Muscle layer of duodenum (tissue), 2 donors: ENCODE measurements around the gene UBE3B.
"Not testable (repeated sequence)": the region's sequence is repeated elsewhere in the genome, so short reads cannot be mapped to it uniquely, and the experiment has no call there.

ENCODE experiments used
- H3K27ac ChIP-seq: one replicate; pipeline ENCODE4 v1.7.0; 2013; ENCODE audit warnings: mild to moderate bottlenecking, low read length
- H3K27me3 ChIP-seq: one replicate; pipeline ENCODE4 v1.7.0; 2013; ENCODE audit warnings: low read depth, mild to moderate bottlenecking, control low read depth, low read length
- H3K36me3 ChIP-seq, 2 donors: one replicate each; pipeline ENCODE4 v1.7.0; 2013; ENCODE audit warnings: low read length in 2 of 2, control low read depth in 1 of 2, mild to moderate bottlenecking in 1 of 2; ENCODE audit not compliant: insufficient read depth in 2 of 2, control insufficient read depth in 1 of 2
- H3K4me1 ChIP-seq, 2 donors: one replicate each; pipeline ENCODE4 v1.7.0; 2013; ENCODE audit warnings: low read length in 2 of 2, mild to moderate bottlenecking in 2 of 2, control low read depth in 1 of 2, moderate library complexity in 1 of 2; ENCODE audit not compliant: insufficient read depth in 2 of 2, control insufficient read depth in 1 of 2
- H3K4me3 ChIP-seq, 2 donors: one replicate each; pipeline ENCODE4 v1.7.0; 2013; ENCODE audit warnings: low read length in 2 of 2, low read depth in 1 of 2, mild to moderate bottlenecking in 1 of 2
- H3K9me3 ChIP-seq, 2 donors: one replicate each; pipeline ENCODE4 v1.7.0; 2013; ENCODE audit warnings: low read length in 2 of 2, control low read depth in 1 of 2, mild to moderate bottlenecking in 1 of 2; ENCODE audit not compliant: control insufficient read depth in 1 of 2
- donor health status: healthy.

UBE3B gene

GRCh38 chr12:109439951-109440350 lies 37.5 kb upstream of the UBE3B start:
- not testable (repeated sequence) for H3K27me3 ChIP-seq, H3K9me3 ChIP-seq, H3K4me1 ChIP-seq, H3K36me3 ChIP-seq, H3K4me3 ChIP-seq, H3K27ac ChIP-seq

- Histone ChIP-seq H3K27ac (no peak overlapping the region), H3K9me3 (no peaks in the 10 kb centered on the region), H3K36me3 (peaks cover 4 to 6% of the 10 kb centered on the region in 2 donors), H3K4me3 (no peak overlapping the region), H3K27me3 (no peaks in the 10 kb centered on the region), H3K4me1 (no peaks in the 10 kb centered on the region)
These were observed 36.5 kb upstream of the UBE3B start for GRCh38 chr12:109440851-109441490.

- Histone ChIP-seq H3K27ac (no peak overlapping the region), H3K36me3 (peaks cover 17 to 18% of the 10 kb centered on the region in 2 donors), H3K9me3 (no peaks in the 10 kb centered on the region), H3K27me3 (no peaks in the 10 kb centered on the region), H3K4me1 (no peaks in the 10 kb centered on the region), H3K4me3 (no peak overlapping the region)
These were observed 33.6 kb upstream of the UBE3B start for GRCh38 chr12:109443794-109444193.

GRCh38 chr12:109444259-109444658 lies 33.2 kb upstream of the UBE3B start:
- Histone ChIP-seq H3K4me3 (no peak overlapping the region), H3K27me3 (no peaks in the 10 kb centered on the region), H3K4me1 (no peaks in the 10 kb centered on the region), H3K9me3 (no peaks in the 10 kb centered on the region), H3K36me3 (peaks cover 17 to 18% of the 10 kb centered on the region in 2 donors), H3K27ac (no peak overlapping the region)

- no peaks in the 10 kb centered on the region for H3K9me3 ChIP-seq
- no peaks in the 10 kb centered on the region for H3K4me1 ChIP-seq
- H3K27ac ChIP-seq = no peak overlapping the region
- H3K27me3 ChIP-seq = no peaks in the 10 kb centered on the region
- H3K36me3 ChIP-seq = peaks cover 17 to 20% of the 10 kb centered on the region in 2 donors
- H3K4me3 ChIP-seq = no peak overlapping the region
These were observed 32.2 kb upstream of the UBE3B start for GRCh38 chr12:109445191-109445609.

GRCh38 chr12:109446869-109447268 lies 30.6 kb upstream of the UBE3B start:
- H3K27me3 ChIP-seq = no peaks in the 10 kb centered on the region
- peaks cover 30 to 32% of the 10 kb centered on the region in 2 donors for H3K36me3 ChIP-seq
- H3K4me1 ChIP-seq = peaks cover under 1 to 4% of the 10 kb centered on the region in 2 donors
- H3K27ac ChIP-seq = no peak overlapping the region
- no peak overlapping the region for H3K4me3 ChIP-seq
- no peaks in the 10 kb centered on the region for H3K9me3 ChIP-seq

GRCh38 chr12:109447482-109447881 lies 30.0 kb upstream of the UBE3B start:
- H3K4me1 ChIP-seq = peaks cover 6 to 10% of the 10 kb centered on the region in 2 donors
- H3K27me3 ChIP-seq = no peaks in the 10 kb centered on the region
- no peak overlapping the region for H3K4me3 ChIP-seq
- H3K36me3 ChIP-seq = peaks cover 36 to 38% of the 10 kb centered on the region in 2 donors
- H3K27ac ChIP-seq = no peak overlapping the region
- H3K9me3 ChIP-seq = no peaks in the 10 kb centered on the region

GRCh38 chr12:109448272-109448671 lies 29.2 kb upstream of the UBE3B start:
- Histone ChIP-seq H3K27ac (no peak overlapping the region), H3K4me1 (peaks cover 6 to 11% of the 10 kb centered on the region in 2 donors), H3K36me3 (peaks cover 38 to 46% of the 10 kb centered on the region in 2 donors)

GRCh38 chr12:109448707-109449390 lies 28.6 kb upstream of the UBE3B start:
- H3K27me3 ChIP-seq = no peaks in the 10 kb centered on the region
- H3K9me3 ChIP-seq = no peaks in the 10 kb centered on the region
- peaks cover 6 to 11% of the 10 kb centered on the region in 2 donors for H3K4me1 ChIP-seq
- no peak overlapping the region for H3K4me3 ChIP-seq
- peaks cover 43 to 52% of the 10 kb centered on the region in 2 donors for H3K36me3 ChIP-seq
- no peak overlapping the region for H3K27ac ChIP-seq

More at GRCh38 chr12:109448272-109448671, 29.2 kb upstream of the UBE3B start:
- H3K27me3 ChIP-seq = no peaks in the 10 kb centered on the region
- no peaks in the 10 kb centered on the region for H3K9me3 ChIP-seq
- no peak overlapping the region for H3K4me3 ChIP-seq

- no peaks in the 10 kb centered on the region for H3K27me3 ChIP-seq
- no peak overlapping the region for H3K4me3 ChIP-seq
- peaks cover 53 to 59% of the 10 kb centered on the region in 2 donors for H3K36me3 ChIP-seq
- no peaks in the 10 kb centered on the region for H3K9me3 ChIP-seq
- H3K4me1 ChIP-seq = peaks cover 6 to 11% of the 10 kb centered on the region in 2 donors
- no peak overlapping the region for H3K27ac ChIP-seq
These were observed 27.4 kb upstream of the UBE3B start for GRCh38 chr12:109449845-109450532.

- Histone ChIP-seq H3K27ac (no peak overlapping the region), H3K27me3 (no peaks in the 10 kb centered on the region), H3K36me3 (peaks cover 60 to 66% of the 10 kb centered on the region in 2 donors), H3K4me1 (peaks cover 11 to 13% of the 10 kb centered on the region in 2 donors), H3K9me3 (no peaks in the 10 kb centered on the region), H3K4me3 (no peak overlapping the region)
These were observed 26.5 kb upstream of the UBE3B start for GRCh38 chr12:109450980-109451379.
